HG03571 (cell line): ENCODE measurements around the gene SATB2.

Experiments
- ATAC-seq: cut with Tn5 transposase; IDR thresholded peaks from one replicate; pipeline ENCODE4 v1.9.1; 2021; ENCODE audit not compliant: unreplicated experiment

The SATB2 gene

DNA sequence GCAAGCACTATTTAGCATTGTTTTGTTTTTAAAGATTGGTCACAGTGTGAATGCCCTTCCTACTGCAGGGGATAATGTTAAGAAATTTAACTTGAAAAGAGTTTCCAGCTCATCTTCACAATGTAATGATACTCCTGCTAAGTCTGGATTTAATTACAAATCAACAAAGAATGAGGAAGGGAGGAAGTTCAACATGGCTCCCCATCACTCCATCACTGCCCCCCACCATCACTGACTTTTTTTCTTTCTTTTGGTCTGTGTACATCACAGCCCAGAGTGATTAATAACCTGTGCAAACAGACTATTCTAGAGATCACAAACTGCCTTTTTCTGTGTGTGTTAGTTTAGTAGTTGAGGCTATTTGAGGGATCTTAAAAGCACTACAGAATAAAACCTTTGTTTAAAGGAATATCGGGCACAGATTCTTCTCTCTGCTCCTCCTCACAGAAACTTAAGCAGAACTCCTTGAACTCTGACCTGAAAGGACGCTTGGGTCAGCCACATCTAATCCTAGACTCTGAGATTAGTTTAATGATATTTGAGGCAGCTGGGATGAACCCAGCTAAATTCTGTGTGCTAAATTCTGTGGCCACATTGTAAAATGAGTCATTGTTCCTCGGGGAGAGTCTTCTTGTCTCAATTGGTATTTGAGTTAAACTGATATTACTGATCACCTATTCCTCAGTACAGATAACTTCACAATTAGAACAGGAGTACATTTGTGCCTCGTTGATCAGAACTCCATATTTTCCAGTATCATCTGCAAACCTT lies 47.8 kb downstream of the SATB2 start:
- no peak for ATAC-seq

DNA sequence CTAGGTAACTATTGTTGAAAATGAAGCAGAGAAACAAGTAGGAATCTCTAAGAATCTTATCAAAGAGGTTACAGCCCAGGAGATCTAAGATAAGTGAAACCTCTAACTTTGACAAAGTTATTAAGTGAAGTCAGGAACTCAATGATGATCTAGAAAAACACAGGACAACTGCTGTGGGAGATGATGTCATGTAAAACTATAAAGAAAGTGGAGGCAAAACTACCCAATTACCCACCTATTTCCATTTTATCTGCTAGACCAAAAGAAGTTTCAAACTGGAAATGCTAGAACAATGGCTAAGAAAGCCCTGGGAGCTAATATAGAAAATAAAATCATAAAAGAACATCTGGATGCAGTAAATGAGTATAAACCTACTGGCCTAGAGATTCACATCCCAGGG lies 50.3 kb downstream of the SATB2 start:
- ATAC-seq = no peak

- no peak for ATAC-seq
Observed at GRCh38 chr2:199405241-199405640, 52.5 kb downstream of the SATB2 start.

DNA sequence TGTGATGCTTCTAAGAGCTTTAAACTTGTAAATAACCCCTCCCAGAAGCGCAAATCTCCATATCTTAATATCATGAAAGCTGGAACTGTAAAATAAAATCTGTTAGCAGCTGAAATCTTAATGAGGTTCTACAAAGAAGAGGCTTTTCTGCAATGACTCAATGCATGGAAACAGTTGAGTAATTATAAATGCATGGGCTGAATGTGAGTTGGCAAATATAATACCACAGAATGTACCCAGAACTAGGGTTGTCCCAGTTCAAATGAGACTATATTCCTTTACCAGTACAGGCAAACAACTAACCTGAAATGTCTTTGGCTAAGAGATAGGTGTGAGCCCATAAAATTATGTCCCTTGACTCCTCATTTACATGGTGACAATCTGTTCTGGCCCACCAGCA lies 52.9 kb downstream of the SATB2 start:
- no peak for ATAC-seq

GRCh38 chr2:199395311-199395710 lies 62.4 kb downstream of the SATB2 start:
- no peak for ATAC-seq

DNA sequence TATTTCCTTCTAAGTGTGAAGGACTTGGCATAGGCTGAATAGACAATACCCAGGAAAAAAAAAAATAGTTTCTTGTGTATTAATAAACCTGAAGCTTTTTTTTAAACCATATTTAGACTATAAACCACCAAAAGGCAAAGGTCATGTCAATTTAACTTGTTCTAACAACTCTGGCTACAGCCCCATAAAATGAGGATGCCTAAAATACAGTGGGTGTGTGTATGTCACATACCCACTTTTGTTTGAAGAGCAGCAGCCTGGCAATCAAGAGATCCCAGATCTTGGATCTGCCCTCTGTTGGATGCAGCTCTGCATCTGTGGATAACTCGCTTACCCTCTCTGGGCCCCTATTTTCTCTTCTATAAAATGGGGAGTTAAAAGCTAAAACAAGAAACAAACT lies 65.4 kb downstream of the SATB2 start:
- ATAC-seq = no peak

GRCh38 chr2:199388728-199389268 lies 68.9 kb downstream of the SATB2 start:
- ATAC-seq = no peak

- no peak for ATAC-seq
Observed at GRCh38 chr2:199384043-199384442, 73.7 kb downstream of the SATB2 start.

DNA sequence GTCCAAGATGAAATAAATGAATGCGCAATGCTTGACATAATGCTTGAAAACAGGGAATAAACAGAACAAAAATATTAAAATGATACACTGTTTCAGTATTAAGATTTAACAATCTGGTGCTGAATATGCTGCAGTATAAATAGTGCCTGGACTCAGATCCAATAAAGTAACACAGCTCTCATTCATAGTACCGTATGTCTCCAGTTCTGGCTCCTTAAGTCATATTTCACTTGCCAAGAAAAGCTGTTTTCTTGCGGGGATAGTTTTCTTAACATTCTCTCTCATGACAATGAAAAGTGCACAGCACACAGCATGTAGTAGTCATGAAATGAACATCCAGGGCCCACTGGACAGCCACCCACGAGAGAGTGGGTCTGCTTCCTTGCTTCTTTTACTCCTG lies 74.7 kb downstream of the SATB2 start:
- ATAC-seq = no peak

GRCh38 chr2:199382091-199382490 lies 75.6 kb downstream of the SATB2 start:
- ATAC-seq = no peak

DNA sequence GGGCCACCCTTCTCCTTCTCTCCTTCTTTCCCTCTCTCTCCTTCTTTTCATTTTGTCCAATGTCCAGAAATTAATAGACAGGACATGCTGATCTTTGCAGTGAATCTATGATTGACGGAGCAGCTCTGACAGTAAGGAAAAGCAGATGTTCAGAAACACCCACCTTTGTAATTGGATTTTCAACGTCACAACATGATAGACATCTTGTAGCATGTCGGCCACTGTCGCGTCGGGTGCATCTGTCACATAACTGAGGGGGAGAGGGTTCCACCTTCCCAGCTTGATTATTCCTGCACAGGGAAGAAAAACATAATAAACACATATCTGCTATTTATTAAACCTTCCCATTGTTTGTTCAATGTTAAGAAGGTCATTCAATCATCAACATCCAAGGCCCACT lies 76.2 kb downstream of the SATB2 start:
- no peak for ATAC-seq

DNA sequence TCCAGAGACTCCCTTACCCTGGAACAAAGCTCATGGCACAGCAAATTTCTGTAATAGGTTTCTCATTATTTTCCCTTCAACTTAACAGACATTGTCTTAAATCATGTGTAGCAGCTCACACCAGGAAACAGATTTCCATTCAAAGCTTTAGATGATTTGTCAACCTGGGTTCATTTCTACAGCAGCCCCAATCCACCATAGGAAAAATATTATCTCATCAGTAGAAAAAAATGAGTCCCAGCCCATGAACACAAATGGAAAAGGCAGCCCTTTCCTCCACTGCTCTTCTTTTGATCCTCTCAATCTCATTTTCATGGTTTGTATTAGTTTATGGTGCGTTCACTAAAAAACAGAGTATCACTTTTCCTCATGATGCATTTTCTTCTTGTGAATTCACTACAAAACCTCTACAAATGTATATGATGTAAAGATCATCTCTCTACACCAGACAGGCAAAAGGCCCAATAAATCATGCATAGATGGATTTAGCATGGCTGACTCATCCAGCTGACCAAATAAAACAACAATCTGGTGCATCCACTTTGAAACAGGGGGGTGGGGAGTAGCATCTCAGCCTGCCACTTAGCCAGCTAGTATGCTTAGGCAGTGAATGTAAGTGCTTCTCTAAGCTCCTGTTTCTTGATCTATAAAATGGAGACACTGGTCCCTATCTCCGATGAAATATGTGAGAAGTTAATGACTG lies 78.6 kb downstream of the SATB2 start:
- no peak for ATAC-seq

DNA sequence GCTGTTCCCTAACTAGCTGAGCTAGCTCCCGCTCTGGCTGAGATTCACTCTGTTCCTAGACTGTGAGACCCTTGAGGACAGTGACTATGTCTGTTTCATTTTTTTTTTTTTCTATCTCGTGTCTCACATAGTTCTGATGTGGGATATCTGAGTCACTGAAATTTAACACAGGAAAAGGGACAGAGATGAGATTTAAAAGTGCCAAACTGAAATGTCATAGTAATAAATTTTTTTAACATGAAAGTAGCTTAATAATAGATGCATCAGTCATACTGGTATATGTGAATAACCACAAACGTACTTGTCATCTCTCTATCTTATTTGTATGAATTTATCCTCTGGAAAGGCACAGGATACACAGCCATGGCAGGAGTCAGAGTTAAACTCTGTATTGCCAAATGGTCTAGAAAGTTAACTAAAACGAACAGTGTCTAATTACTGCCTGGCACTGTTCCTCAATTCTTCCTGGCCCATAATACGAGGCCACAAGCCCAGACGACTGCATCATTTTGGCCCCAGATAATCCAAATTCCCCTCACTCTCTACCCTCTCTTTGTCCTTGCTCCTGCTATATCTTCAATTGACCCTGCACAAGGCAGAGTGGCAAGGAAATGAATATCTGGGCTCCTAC lies 87.5 kb downstream of the SATB2 start:
- no peak for ATAC-seq

DNA sequence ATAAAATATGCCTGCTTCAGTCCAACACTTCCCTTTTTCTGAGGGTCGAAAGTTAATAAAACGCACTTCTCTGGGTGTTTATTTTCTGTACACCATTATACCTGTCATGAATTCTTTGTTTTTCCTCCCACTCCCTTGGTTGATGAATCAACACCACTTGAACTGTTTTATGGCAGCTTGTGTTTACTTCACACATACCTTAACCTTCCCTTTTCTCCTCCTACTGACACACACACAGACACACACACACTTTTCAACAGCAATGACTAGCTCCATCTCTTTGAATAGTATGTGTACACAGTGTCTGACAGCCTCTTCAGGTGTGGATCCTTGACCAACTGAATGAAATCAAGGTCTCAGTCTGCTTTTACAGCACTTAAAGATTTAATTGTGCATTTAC lies 91.3 kb downstream of the SATB2 start:
- ATAC-seq = no peak

DNA sequence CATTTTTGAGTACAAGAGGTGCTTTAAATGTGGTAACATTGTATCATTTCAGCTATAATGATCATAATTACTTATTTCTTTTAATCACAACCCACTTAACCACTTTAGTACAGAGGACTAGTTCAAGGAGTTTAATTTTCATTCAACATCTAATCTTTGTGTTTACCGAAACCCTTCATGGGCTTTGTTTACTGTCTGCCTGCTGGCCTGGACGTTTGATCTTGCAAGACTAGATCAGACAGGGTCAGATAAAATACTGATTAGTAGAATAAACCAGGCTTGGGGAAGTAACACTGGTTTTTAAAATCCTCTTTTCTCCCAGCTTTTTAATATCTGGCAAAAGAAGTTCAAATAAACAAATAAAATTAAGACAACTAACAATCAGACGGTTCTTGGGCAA lies 93.6 kb downstream of the SATB2 start:
- ATAC-seq = no peak

DNA sequence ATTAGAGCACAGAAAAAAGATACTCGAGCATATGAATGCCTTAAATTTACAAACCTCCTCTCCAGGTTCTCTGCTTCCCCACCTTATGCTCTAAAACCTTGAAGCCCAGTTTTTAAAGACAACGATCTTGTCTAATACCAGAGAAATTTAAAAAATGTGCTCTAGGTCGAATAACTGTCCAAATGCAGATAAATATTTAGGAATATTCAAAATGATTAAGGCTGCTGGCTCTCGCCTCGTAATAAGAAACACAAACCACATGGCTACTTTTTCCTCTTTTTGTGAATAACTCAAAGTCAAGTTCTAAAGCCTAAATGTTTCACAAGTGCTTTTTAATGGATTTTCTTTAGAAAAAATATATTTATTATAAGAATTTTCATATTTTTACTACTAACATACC lies 101.3 kb downstream of the SATB2 start:
- ATAC-seq = no peak

- ATAC-seq = no peak
Observed at GRCh38 chr2:199348871-199349270, 108.9 kb downstream of the SATB2 start.

DNA sequence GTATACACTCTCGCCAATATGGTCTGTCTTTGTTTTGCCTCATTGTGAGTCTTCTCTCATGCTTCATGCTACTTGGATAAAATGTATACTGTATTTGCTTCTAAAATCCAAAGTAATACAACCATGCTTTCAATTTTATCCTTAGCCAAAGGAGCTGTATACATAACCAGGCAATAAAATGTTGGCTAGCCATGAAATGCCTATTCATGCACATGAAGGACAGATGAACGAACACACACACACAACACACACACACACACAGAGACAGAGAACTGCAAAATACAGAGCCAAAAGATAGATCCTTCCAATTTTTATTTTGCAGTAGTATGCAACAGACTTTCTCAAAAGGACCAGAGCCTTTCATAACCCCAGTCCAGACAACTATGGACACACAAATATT lies 113.7 kb downstream of the SATB2 start:
- ATAC-seq = no peak

DNA sequence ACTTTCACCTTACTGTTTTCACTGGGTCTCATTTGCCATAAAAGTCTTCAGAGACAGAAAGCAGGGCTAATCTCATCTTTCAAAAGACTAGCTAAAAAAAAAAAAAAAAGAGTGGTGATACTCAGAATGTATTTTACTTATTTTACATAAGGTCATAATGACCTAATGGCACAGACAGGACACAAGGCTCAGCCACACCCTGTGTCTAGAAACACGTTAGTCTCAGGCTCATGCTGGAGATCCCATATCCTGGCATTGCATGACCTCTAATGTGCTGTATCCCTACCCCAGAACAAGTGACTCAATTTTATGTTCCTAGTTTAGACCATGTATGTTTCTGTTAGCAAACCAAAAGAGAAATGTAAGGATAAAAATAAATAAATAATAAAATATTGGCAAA lies 115.4 kb downstream of the SATB2 start:
- no peak for ATAC-seq

DNA sequence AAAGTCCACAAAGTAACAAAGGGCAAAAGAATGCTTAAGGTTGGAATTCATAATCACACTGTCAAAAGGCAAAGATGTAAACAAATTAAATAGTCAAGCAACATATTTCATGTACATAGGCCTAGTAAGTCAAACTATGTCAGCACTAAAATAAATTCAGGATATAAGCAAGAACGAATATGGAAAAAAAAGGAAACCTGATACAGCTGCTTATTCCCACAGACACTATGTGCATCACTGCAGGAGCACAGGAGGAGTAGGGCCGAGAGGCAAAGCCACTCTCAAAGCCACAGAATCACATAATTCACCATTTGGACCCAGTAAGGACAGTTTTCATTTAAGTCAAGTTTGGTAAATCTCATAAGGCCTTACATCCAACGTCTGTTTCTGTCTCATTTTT lies 116.6 kb downstream of the SATB2 start:
- ATAC-seq = no peak

DNA sequence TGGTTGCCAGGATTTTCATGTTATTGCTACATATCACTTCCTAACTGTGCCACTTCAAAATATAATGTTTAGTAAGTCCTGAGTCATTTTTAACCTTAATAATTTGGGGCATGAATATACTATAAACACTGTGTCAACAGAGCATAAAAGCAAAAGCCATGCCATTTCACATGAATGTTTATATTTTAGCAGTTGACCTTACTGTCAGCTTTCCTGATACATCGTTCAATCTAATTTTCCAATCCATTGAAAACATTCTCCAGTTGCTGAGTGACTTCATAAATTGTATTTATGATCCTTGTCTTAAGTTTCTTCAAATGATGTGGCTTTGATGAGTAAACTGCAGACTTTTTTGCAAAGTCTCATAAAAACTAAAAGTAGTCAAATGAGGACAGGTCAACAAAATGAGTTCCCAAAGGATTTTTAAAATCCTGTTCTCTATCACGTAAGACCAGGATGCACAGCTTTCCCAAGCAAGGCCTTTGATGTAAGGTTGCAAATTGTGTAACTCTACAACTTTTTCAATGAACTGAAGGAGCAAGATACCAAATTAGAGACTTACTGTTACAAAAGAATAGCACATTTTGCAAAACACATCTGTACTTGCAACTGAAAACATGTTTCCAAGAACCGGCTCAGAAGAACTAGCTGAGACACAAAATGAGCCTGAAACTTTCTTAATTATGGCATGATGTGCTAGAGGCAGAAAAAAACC lies 117.7 kb downstream of the SATB2 start:
- ATAC-seq = no peak
